ENCODE results near the gene CFAP65.

The CFAP65 gene

GRCh38 chr2:218962859-218963492 lies 78.3 kb downstream of the CFAP65 start:
- peak; percentile 18 to 56 for DNase-seq

GRCh38 chr2:218961651-218962570 lies 79.4 kb downstream of the CFAP65 start:
- no peak for DNase-seq

GRCh38 chr2:218961229-218961628 lies 80.1 kb downstream of the CFAP65 start:
- no peak for DNase-seq

GRCh38 chr2:218960309-218961165 lies 80.8 kb downstream of the CFAP65 start:
- DNase-seq: no peak

GRCh38 chr2:218959761-218960308 lies 81.5 kb downstream of the CFAP65 start:
- DNase-seq: no peak

- peak; percentile 70 to 73 for DNase-seq
Measured at GRCh38 chr2:218959141-218959731, 82.1 kb downstream of the CFAP65 start, which contains the start of gene CDK5R2. CDK5R2 (plus strand) TSS chr2:218959666; CDS start chr2:218959821, 155 bp downstream.

- no peak for DNase-seq
Measured at GRCh38 chr2:218958276-218958675, 83.0 kb downstream of the CFAP65 start.

- DNase-seq: no peak
Measured at GRCh38 chr2:218957671-218958070, 83.6 kb downstream of the CFAP65 start.

GRCh38 chr2:218956039-218956438 lies 85.3 kb downstream of the CFAP65 start:
- no peak for DNase-seq

- DNase-seq: no peak
Measured at GRCh38 chr2:218954541-218955300, 86.6 kb downstream of the CFAP65 start.

GRCh38 chr2:218953366-218953954 lies 87.9 kb downstream of the CFAP65 start:
- DNase-seq: no peak
